ENCODE measurements around the gene DAAM2.

The DAAM2 gene

DNA sequence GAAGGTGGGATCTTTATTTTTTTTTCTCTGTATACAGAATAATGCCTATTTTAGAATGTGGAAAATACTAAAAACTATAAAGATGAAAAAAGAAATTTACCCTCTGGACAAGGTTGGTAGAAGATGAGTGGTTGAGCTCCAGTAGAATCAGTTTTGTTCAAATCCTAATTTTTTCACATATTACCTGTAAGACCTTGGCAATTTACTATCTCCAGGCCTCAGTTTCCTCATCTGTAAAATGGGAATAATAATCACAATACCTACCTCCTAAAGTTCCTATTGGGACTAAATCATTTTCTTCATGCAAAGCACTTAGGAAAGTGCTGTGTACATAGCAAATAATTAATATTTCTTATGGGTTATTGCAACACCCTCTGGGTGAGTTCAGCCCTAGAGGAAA is 28.4 kb downstream of the DAAM2 start:
- no peak for DNase-seq

DNA sequence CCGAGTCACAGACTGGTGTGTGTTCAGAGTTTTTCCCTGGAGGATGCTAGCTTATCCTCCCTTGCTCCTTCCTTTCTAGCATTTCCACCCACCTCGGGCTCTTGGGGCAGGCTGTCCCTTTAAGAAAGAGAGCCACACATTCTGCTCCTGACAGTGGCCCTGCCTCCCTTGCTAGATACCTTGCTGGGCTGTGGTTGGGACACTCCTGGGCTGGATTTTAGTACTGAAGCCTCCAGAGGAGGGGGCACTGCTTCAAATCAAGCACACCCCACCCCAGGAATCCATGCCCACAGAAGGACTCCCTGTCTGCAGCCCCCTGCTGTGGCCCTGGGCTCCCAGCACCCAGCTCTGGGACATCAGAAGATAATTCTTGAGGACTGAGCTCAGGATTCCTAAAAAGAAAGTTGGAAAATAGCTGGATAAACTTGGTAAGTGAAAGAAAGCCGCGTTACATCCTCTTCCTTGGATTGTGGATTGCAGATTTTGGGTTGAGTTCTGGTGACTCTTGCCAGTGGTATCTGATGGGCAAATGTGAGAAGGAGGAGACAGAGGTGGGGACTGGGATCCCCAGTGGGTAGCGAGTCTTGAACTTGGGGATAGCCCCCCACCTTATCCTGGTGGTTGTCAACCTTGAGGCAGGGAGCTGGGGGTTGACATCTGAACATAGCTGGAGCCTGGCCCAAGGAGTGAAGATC is 29.0 kb downstream of the DAAM2 start:
- no peak for DNase-seq

- no peak for DNase-seq
Measured at GRCh38 chr6:39821742-39822532, 29.8 kb downstream of the DAAM2 start.

GRCh38 chr6:39822846-39823815 is 31.0 kb downstream of the DAAM2 start:
- DNase-seq: no peak

DNA sequence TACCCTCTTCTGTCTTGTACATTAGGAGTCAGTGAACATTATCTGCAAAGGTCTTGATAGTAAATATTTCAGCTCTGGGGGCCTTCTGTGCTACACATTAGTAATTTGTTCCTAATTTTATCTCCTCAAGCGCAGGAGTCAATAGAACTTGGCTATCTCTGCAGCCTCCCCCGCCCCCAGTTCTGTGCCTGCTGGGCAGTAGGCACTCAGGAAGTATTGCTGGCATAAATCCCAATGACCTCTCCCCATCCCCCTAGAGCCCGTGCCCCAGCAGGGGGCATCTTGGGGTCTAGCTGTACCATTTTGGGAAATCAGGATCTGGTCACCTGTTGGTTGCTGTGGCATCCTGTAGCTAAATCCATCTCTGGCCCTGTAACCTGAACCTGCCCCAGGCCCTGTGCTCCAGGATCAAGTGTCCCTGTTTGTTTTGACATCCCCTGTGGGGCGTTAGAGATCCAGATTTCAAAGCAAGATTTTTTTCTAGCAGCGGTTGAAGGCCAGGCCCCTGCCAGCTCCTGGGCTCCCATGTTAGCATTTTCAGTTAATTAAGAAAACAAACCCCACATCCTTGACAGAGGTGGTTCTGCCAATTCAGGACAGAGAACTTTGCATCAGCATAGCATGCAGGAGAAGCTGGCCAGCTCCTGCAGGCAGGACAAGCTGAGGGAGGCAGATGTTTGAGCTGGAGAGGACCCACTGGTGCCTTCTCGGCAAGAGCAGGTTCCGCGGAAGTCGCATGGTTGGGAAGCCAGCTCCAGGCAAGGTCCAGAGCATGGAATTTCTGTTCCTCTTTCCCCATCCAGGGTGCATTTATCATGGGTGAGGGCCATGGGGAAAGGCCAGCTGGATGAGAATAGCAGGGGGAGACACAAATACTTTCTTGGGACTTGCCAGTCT is 32.1 kb downstream of the DAAM2 start:
- no peak for DNase-seq

DNA sequence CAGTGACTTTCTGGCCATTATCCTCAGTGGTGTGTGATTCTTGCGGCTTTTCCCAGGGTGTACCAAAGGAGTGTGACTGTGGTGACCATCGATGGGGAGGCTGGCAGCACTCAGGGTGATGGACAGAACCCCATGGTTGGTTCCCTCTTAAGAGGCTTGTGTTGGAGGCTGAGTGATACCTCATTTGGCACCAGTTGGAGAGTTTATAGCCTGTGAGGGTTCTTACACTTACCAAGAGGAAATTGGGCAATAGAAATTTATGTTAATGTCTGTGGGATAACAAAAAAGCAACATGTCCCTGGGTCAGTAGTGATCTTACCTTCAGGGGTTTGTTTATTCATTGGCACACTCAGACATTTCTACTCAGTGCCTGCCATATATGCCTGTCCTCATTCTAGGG is 37.2 kb downstream of the DAAM2 start:
- DNase-seq: no peak

GRCh38 chr6:39830444-39830843 is 38.3 kb downstream of the DAAM2 start:
- DNase-seq: no peak

- DNase-seq: no peak
Measured at GRCh38 chr6:39831701-39832100, 39.5 kb downstream of the DAAM2 start.

DNA sequence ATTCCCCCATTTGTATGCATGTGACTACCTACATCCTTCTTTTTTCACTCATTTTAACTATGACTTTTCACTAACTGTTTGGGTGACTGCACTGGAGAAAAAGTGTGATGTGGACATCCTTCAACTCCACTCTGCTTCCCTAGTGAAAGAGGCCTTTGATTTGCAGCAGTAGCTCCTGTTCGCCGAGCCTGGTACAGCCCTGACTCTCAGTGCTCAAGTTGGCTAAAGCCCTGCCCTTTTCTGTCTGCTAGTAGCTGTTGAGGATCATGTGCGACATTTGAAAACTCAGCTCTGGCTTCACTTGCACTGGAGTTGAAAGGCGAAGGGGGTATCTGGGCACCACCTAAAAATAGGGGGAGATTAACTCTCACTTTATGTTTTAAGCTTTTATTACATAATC is 42.1 kb downstream of the DAAM2 start:
- DNase-seq: no peak

GRCh38 chr6:39834866-39835265 is 42.7 kb downstream of the DAAM2 start:
- DNase-seq: no peak

DNA sequence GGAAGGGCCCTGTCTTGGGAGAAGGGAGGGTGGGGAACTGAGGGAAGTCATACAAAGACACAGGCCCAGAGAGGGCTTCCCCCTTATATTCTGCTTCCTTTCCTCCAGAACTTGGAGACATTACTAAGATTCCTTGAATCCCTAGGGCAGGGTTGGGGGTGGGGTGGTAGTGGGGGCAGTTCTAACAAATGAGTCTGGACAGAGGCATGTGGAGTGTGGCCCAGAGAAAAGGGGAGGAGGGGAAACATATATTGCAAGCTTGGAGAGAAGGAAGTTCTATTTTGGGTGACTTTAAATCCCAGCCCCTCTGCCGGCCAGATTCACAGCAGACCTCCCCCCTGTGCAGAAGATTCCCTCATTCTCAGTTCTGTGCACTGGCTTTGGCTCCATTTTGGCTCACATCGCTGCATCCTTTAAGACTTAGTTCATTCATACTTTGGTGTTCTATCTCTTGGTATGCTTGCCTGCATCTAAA is 43.7 kb downstream of the DAAM2 start:
- DNase-seq: no peak

DNA sequence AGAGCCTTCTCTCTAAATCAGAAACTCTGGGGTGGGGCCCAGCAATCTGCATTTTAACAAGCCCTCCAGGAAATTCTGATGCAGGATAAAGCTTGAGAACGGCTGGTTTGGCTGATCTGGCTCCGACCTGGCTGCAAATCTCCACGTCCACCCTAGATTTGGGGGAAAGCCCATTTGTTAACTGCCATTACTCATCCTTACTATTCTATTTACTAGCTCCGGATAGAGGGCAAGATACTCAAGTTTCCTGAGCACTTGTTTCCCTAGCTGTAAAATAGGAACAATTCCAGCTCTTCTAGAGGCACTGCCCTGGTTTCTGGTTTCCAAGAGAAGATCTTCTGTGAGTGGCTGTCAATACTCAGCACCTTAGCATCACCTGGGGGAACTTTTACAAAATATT is 44.4 kb downstream of the DAAM2 start:
- DNase-seq: no peak

- DNase-seq: no peak
Measured at GRCh38 chr6:39839445-39839844, 47.3 kb downstream of the DAAM2 start.

DNA sequence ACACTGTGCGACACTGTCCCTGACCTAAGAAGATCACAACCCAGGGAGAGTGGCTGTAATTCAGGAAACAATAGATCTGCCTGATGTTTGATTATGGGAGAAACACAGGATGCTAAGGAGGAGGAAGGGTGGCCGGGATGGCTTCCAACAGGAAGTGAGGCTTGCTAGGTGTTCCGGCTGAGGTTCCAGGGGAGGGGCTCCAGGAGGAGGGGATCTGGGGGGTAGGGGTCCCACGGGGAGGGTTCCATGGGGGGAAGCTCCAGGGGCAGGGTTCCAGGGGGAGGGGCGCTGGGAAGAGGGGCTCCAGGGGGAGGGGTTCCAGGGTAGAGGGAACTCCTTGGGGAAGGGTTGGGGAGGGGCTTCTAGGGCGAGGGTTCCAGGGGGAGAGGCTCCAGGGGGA is 48.6 kb downstream of the DAAM2 start:
- no peak for DNase-seq

DNA sequence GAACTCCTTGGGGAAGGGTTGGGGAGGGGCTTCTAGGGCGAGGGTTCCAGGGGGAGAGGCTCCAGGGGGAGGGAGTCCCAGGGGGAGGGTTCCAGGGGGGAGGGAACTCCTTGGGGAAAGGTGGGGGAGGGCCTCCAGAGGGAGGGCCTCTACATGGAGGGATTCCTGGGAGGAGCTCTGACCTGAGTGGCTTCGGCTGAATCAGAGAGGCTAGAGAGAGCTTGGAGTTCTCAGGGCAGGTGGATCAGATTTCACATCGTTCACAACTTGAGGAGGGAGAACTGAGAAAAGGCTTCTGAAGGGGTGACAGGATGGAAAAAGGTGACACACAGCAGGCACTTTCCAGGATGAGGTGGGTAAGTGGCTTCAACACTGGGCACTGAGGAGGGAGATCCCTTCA is 49.1 kb downstream of the DAAM2 start:
- DNase-seq: no peak

GRCh38 chr6:39841923-39842322 is 49.7 kb downstream of the DAAM2 start:
- no peak for DNase-seq

DNA sequence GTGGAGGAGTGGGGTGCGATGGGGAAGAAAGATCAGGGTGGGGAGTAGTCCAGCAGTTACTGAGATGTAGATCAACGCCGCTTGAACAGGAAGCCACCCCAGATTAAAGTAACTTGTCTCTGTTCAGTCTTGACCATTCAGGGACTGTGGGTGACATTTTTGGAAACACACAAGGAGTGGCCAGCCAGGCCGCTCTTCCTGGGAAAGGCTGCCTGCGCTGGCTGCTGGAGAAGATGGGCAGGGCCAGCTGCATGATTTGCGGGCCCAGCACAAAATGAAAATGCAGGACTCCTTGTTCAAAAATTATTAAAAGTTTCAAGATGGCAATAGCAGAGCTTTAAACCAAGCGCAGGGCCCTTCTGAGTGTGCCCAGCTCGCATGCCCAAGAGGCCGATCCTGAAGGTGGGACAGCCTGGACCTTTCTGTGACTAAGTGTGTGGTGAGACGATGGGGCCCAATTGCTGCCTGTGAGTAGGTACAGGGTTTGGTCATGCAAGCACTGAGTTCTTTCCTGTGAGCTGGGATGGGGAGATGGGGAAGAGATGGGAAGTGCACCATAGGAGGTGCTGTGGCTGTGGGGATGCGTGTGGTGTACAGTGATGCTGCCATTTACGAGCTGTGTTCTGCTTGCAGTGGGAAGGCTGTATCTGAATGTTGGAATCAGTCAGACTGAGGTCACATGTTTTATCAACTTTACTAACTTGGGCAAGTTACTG is 51.3 kb downstream of the DAAM2 start:
- DNase-seq: no peak

- DNase-seq: no peak
Measured at GRCh38 chr6:39844866-39845265, 52.7 kb downstream of the DAAM2 start.

DNA sequence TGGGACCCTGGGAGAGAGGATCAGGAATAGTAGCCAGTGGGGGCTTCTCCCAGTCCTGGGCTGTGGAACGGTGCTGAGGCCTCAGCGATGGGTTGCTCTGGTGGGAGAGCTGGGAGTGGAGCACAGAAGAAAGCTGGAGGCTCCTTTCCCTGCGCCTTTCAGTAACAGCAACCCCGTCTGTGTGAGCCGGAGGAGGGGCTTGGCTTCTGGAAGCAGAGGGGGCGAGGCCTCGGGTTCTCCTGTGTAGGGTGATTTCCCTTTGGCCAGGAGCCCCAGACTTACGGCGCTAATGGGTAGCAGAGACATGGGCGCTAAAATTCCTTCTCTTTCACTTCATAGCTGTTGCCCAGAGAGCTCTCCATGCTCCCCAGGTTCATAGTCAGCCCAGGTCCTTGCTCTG is 55.0 kb downstream of the DAAM2 start:
- no peak for DNase-seq

- DNase-seq: no peak
Measured at GRCh38 chr6:39848171-39848570, 56.0 kb downstream of the DAAM2 start.

- DNase-seq: no peak
Measured at GRCh38 chr6:39849228-39849627, 57.1 kb downstream of the DAAM2 start.

GRCh38 chr6:39849764-39850163 is 57.6 kb downstream of the DAAM2 start:
- no peak for DNase-seq
